NB4 (cell line): ENCODE measurements around the gene RHBDD3.

ENCODE experiments used
- DNase-seq: peaks from one replicate; pipeline ENCODE4 v3.0.0; 2010; ENCODE audit warnings: low read depth
- H3K4me3 ChIP-seq: one replicate; pipeline ENCODE4 v1.5.1; 2011; ENCODE audit warnings: mild to moderate bottlenecking, low read depth, low read length, moderate library complexity
- CTCF ChIP-seq: IDR thresholded peaks from one replicate; pipeline ENCODE4 v1.5.1; 2012; ENCODE audit warnings: low read depth, low read length
- MYC ChIP-seq: IDR thresholded peaks from 2 replicates; pipeline ENCODE4 v1.6.1; 2011; ENCODE audit warnings: low read depth, low read length
- POLR2A ChIP-seq: IDR thresholded peaks from 2 replicates; pipeline ENCODE4 v1.6.1; 2011; ENCODE audit warnings: mild to moderate bottlenecking; ENCODE audit not compliant: insufficient read length; ENCODE audit errors: extremely low read depth
- TF ChIP-seq, protein P1 (sequence below): IDR thresholded peaks from 2 replicates; pipeline ENCODE4 v1.6.1; 2011; ENCODE audit warnings: low read depth, low read length

Gene RHBDD3

DNA sequence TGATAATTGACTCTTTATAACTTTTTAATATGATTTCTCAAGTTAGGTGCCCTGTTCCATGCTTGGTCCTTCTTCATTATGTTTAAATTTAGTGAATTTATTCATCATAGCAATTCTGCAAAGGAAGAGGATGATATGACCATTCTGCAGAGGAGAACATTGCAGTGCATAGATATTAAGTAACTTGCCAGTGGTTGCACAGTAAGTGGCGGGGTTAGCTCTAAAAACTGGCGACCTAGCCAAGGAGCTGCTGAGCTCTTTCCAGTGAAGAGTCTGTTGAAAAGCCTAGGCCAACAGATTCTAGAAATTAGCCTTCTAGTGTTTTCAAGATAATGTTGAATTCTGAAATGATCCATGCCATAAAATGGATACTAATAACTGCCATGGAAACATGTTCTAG is 4.8 kb upstream of the RHBDD3 start:
- no peak for DNase-seq
- H3K4me3 ChIP-seq: peak overlapping the region; percentile 93
- no peak for TF ChIP-seq MYC
- no peak for TF ChIP-seq CTCF
- TF ChIP-seq, protein P1, sequence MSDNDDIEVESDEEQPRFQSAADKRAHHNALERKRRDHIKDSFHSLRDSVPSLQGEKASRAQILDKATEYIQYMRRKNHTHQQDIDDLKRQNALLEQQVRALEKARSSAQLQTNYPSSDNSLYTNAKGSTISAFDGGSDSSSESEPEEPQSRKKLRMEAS: no peak
- no peak for TF ChIP-seq POLR2A

DNA sequence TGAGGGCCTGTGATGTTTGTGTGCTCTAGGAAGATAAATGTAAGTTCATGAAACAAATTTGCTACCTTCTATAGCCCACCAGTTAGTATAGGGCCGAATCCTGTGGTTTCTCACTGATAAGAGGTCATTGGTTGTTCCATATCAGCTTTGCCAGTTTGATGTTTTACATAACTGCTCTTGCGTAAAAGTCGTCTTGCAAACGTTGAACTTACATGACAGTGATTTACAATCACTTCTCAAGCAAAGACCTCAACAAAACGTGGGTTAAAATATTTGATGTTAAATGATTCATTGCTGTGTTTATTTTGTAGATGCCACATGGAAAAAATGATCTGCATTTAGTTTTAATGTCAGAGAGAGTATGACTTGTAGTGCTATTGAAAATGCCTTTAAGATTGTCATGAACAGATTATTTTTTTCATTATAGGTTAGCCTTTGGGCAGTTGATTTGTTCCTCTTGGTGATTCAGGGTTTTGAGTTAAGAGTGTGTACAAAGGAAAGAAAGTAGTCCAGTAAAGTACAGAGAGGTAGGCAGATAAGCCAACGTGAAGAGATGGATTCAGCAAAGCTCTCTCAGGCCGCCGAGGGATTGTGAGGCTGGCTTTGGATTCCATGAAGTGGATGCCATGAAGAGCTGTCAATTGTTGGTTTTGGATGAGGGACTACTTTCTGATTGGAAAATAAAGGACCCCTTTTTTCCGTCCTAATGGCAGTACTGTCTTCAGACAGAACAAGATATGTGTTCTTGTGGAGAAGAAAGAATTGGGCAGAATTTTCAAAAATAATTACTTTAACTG is 2.9 kb upstream of the RHBDD3 start:
- peak overlapping the region; percentile 93 for H3K4me3 ChIP-seq
- DNase-seq: peak; percentile 73
- TF ChIP-seq MYC (no peak), POLR2A (no peak), CTCF (no peak)
- TF ChIP-seq, protein P1: no peak

- TF ChIP-seq CTCF (no peak), POLR2A (no peak), MYC (no peak)
- TF ChIP-seq, protein P1: no peak
- H3K4me3 ChIP-seq: peak overlapping the region; percentile 93
- peak; percentile 47 for DNase-seq
Observed at GRCh38 chr22:29269731-29270474, 2.1 kb upstream of the RHBDD3 start.

DNA sequence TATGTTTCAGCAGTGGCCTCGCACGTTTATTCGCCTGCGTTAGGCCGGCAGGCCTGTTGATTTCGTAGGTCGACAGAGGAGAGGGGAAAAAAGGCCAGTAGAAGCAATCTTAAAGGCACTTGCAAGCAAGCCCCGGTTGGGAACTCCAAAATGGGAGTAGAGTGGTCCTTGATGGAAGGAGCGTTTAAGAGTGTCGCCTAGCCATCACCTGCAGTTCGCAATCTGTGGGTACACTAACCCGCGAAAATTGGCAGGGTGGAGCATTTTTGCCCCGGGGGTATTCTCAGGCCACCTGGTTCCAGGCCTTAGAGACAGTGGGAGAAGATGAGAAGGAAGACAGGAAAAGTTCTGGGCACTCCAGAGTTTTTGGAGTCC is 1.4 kb upstream of the RHBDD3 start:
- H3K4me3 ChIP-seq: peak overlapping the region; percentile 93
- TF ChIP-seq MYC (no peak), CTCF (no peak), POLR2A (no peak)
- TF ChIP-seq, protein P1: no peak
- no peak for DNase-seq

- peak; percentile 69 for DNase-seq
- H3K4me3 ChIP-seq: peak overlapping the region; percentile 93
- TF ChIP-seq MYC (peak; percentile 37; the same call in 1 of the 2 replicates), CTCF (no peak)
Observed at GRCh38 chr22:29268511-29269229, 889 bp upstream of the RHBDD3 start.
